HepG2 (cell line): ENCODE measurements around the gene MYL6. TPM values are rescaled to one million over a fixed set of nuclear protein-coding genes. Genes with fewer than 3 reads are reported as not detected.

ENCODE experiments used
- ATF5 ChIP-seq: sonication (generic); formaldehyde crosslinking; IDR thresholded peaks from 2 replicates; pipeline ENCODE4 v1.4.0; 2020; ENCODE audit warnings: mild to moderate bottlenecking, low read depth, missing genetic modification reagents
- EHMT2 ChIP-seq: fragments of 200-600 bp; sonication (generic); IDR thresholded peaks from 2 replicates; pipeline ENCODE4 v1.7.0; 2017; ENCODE audit warnings: antibody characterized with exemption, low read depth, low read length, borderline replicate concordance
- ETV6 ChIP-seq: sonication (generic); formaldehyde crosslinking; conservative IDR thresholded peaks from 2 replicates; pipeline ENCODE4 v1.4.0; 2020; ENCODE audit warnings: missing genetic modification reagents
- GABPA ChIP-seq, 2 experiments: IDR thresholded peaks; 2 replicates each; pipeline ENCODE4 v1.6.1; 2011 to 2016; ENCODE audit warnings: low read depth in 2 of 2, low read length in 1 of 2, missing biosample characterization in 1 of 2, missing genetic modification characterization in 1 of 2
- HMGXB4 ChIP-seq, 2 experiments: sonication (generic) in 1 of 2; formaldehyde crosslinking in 1 of 2; IDR thresholded peaks; 2 replicates each; pipeline versions ENCODE4 v1.4.0 to v1.6.1; 2018 to 2020; ENCODE audit warnings: missing genetic modification reagents in 2 of 2, borderline replicate concordance in 1 of 2, low read depth in 1 of 2, mild to moderate bottlenecking in 1 of 2, missing biosample characterization in 1 of 2
- HNRNPK ChIP-seq: fragments of 200-400 bp; formaldehyde crosslinking; IDR thresholded peaks from 2 replicates; pipeline ENCODE4 v1.6.1; 2018; ENCODE audit warnings: low read length, low read depth, moderate library complexity, mild to moderate bottlenecking; ENCODE audit not compliant: poor library complexity, severe bottlenecking
- KAT8 ChIP-seq: IDR thresholded peaks from 2 replicates; pipeline ENCODE4 v1.6.1; 2016; ENCODE audit warnings: missing genetic modification reagents, missing compliant biosample characterization
- MEF2D ChIP-seq: sonication (generic); formaldehyde crosslinking; IDR thresholded peaks from 2 replicates; pipeline ENCODE4 v1.5.1; 2020; ENCODE audit warnings: mild to moderate bottlenecking, missing genetic modification reagents
- MXD4 ChIP-seq: IDR thresholded peaks from 2 replicates; pipeline ENCODE4 v1.6.1; 2016; ENCODE audit warnings: mild to moderate bottlenecking, missing biosample characterization, missing genetic modification reagents
- MXI1 ChIP-seq: IDR thresholded peaks from 3 replicates; pipeline ENCODE4 v1.6.1; 2012; ENCODE audit warnings: low read depth, low read length, inconsistent platforms, borderline replicate concordance
- PBX3 ChIP-seq: sonication (generic); formaldehyde crosslinking; IDR thresholded peaks from 2 replicates; pipeline ENCODE4 v1.8.1; 2023; ENCODE audit warnings: missing genetic modification reagents, inconsistent platforms, borderline replicate concordance
- STAG1 ChIP-seq: sonication (generic); formaldehyde crosslinking; IDR thresholded peaks from 2 replicates; pipeline ENCODE4 v1.4.0; 2020; ENCODE audit warnings: missing genetic modification reagents
- THAP11 ChIP-seq: IDR thresholded peaks from 2 replicates; pipeline ENCODE4 v1.6.1; 2016; ENCODE audit warnings: missing biosample characterization, missing genetic modification reagents
- TRAFD1 ChIP-seq: sonication (generic); formaldehyde crosslinking; IDR thresholded peaks from 2 replicates; pipeline ENCODE4 v1.5.1; 2020; ENCODE audit warnings: missing genetic modification reagents, mild to moderate bottlenecking, borderline replicate concordance
- WIZ ChIP-seq: sonication (generic); formaldehyde crosslinking; IDR thresholded peaks from 2 replicates; pipeline ENCODE4 v1.5.1; 2020; ENCODE audit warnings: mild to moderate bottlenecking, missing genetic modification reagents
- ZBTB14 ChIP-seq: sonication (generic); formaldehyde crosslinking; IDR thresholded peaks from 2 replicates; pipeline ENCODE4 v1.4.0; 2020; ENCODE audit warnings: missing genetic modification reagents
- ZBTB43 ChIP-seq: sonication (generic); formaldehyde crosslinking; conservative IDR thresholded peaks from 2 replicates; pipeline ENCODE4 v1.4.0; 2020; ENCODE audit warnings: missing genetic modification reagents
- ZNF329 ChIP-seq: sonication (generic); formaldehyde crosslinking; IDR thresholded peaks from 2 replicates; pipeline ENCODE4 v1.9.0; 2021; ENCODE audit warnings: low read depth, mild to moderate bottlenecking, missing genetic modification reagents
- ZNF354B ChIP-seq: sonication (generic); formaldehyde crosslinking; IDR thresholded peaks from 2 replicates; pipeline ENCODE4 v1.8.0; 2022; ENCODE audit warnings: mild to moderate bottlenecking, missing genetic modification reagents
- ZNF678 ChIP-seq: sonication (generic); formaldehyde crosslinking; IDR thresholded peaks from 2 replicates; pipeline ENCODE4 v1.4.0; 2020; ENCODE audit warnings: mild to moderate bottlenecking, missing genetic modification reagents
- polyA plus RNA-seq, 8 experiments: library from polyadenylated mRNA; depleted of rRNA in 3 of 8; stranded (reverse) in 7 of 8; unstranded in 1 of 8; fragments of >200 nt; fragmentation: Illumina TruSeq in 4 of 8; extraction: Trizol in 4 of 8; gene quantifications; 2 replicates each; pipeline versions ENCODE4 v1.2.1 to v1.2.3, GENCODE V29; 2011 to 2016; ENCODE audit warnings: low read depth in 4 of 8, missing spikeins in 1 of 8, mixed read lengths in 1 of 8; ENCODE audit not compliant: insufficient read depth in 1 of 8
- total RNA-seq, 5 experiments: library from RNA; depleted of rRNA; stranded (reverse); fragments of >200 nt; fragmentation: Illumina TruSeq; extraction: Trizol; gene quantifications; 2 replicates each; pipeline ENCODE4 v1.2.3, GENCODE V29; 2016; ENCODE audit warnings: low read depth in 1 of 5

Gene MYL6
- total and polyA plus RNA-seq, 2 of the 13 experiments (the other 11 are each of a cell fraction or from before 2014, with no cell fraction given), result 1,127 to 1,192 TPM

GRCh38 chr12:56193025-56193578 is 34.9 kb downstream of the MYL6 start (continued):
- TF ChIP-seq GABPA (IDR thresholded peaks at IDR 0.05; ENCODE audit: low read depth, low read length) (no peak), GABPA (CRISPR knock-in tag; IDR thresholded peaks at IDR 0.05; ENCODE audit: low read depth) (peak; percentile 25; the same call in 1 of the 2 replicates), PBX3 (no peak), ETV6 (no peak), ATF5 (CRISPR knock-in tag) (no peak), ZNF678 (CRISPR knock-in tag) (no peak), WIZ (CRISPR knock-in tag) (0 out of 2 replicates have a peak, but pooled peaks have one; percentile 24), ZBTB14 (CRISPR knock-in tag) (no peak), EHMT2 (peak; percentile 56; the same call in 1 of the 2 replicates), ZNF354B (CRISPR knock-in tag) (no peak), ZBTB43 (CRISPR knock-in tag) (no peak), STAG1 (peak; percentile 88), MXI1 (no peak), ZNF329 (CRISPR knock-in tag) (no peak), TRAFD1 (CRISPR knock-in tag) (no peak), THAP11 (CRISPR knock-in tag) (peak; percentile 19; the same call in 1 of the 2 replicates), KAT8 (CRISPR knock-in tag) (peak; percentile 84), MXD4 (CRISPR knock-in tag) (no peak), HNRNPK (peak; percentile 89), HMGXB4 (CRISPR knock-in tag; IDR thresholded peaks at IDR 0.05; ENCODE audit: borderline replicate concordance in 1 of 2, low read depth in 1 of 2) (peak in 1 of 2 experiments; percentile 36; a peak in 1 of 4 replicates), MEF2D (CRISPR knock-in tag) (peak; percentile 24; the same call in 1 of the 2 replicates)
